NCI-H226 (cell line): Measurements from ENCODE around the gene CPXM1.
A peak's percentile ranks its signal among the peaks of the same experiment; 100 is the strongest.
"Not testable (repeated sequence)": the region's sequence is repeated elsewhere in the genome, so short reads cannot be mapped to it uniquely, and the experiment has no call there.

ENCODE experiments used
- DNase-seq: peaks from one replicate; pipeline ENCODE4 v3.0.0-alpha.2; 2015

CPXM1 gene

DNA sequence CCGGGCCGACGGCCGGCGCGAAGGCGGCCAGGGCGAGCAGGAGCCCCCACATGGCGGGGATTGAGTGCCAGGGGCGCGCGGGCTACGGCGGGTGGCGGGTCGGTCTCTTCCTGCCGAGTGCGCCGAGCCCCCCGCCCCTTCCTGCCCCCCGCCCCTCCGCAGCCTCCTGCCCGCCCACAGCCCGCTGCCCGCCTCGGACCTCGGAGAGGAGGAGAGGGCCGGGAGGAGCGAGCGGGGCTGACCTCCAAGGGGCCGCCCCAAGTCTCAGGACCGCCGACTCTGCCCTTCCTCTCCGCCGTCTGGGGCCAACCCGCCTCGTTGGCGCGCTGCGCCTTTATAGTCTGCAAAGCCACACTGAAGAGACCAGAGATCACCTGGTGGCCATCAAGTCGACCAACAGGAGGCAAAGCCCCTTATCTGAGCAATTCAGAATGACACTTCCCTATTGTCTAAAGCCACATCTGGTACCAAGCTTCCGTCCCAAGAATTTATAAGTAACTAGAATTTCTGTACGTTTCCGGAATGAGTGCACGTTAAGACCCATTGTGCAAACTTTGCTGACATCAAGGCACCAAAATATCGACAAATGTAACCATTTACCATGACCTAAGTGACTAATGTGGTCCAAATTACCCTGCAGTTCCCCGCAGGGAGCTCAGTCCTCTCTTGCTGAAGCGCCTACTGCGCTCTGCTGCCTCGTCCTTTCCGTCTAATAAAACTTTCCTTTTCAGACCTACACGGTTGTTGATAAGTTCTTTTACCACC, at the start of gene CPXM1:
CPXM1 (minus strand) TSS at position 107 of the 765 bp plus-strand sequence; CDS start at position 52, 55 bp downstream.
- no peak for DNase-seq

DNA sequence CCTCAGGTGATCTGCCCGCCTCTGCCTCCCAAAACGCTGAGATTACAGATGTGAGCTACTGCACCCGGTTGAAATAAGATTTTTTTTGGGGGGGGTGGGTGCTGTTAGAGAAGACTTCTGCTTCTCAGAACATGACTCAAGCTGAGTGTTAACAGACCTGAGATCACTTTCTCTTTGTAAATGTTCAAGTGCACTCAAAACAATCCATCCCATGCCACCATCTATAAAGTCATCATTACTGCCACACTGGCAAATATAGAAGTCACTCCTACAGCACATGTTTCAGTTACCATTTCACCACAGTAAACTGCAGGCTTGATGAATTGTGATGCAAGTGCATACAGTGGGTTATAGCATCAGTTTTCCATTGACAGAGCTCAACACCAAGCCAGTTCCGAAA, 49.1 kb upstream of the CPXM1 start:
- DNase-seq: no peak

DNA sequence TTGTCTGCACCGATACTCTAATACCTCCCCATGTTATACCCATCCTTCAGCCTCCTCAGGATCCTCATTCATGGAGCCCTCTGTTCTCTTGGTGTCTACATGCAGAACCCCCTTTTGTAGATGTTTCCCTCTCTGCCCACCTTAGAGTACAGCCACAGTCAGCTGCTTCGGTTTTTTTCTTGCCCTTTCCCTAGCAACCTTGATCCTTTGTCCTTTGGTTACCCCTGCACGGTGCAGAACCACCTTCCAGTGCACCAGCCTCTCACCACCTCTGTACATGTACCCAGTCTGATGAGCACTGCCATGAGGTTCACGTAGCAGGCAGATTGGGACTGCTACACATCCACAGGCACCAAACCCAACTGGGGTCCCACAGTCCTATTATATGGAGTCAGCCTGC, 47.4 kb upstream of the CPXM1 start:
- DNase-seq: no peak

DNA sequence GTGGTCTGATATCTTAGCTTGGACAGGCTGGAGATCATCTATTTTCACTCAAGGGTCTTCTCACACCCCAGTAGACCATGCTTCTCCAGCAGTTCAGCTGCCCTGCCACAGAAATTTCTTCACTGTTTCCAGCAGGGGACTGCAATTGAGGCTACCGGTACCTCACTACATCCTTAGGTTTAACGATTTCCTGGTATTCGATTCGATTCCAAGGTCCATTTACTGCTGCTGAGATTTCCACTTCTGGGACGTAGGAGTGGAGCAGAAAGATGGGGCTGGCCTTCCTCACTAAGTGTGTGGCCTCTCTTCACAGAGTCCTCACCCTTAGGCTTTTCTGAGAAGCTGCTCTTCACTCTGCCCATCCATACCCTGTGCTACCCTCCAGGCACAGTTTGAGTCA, 46.3 kb upstream of the CPXM1 start:
- no peak for DNase-seq

DNA sequence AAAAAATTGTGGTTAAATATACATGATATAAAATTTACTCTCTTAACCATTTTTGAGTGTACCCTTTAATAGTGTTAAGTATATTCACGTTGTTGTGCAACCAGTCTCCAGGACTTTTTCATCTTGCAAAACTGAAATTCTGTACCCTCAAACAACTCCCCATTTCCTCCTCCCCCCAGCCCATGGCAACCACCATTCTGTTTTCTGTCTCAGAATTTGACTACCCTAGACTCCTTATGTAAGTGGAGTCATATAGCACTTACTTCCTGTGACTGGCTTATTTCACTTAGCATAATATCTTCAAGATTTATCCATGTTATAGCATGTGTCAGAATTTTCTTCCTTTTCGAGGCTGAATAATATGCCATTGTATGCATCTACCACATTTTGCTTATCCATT, 45.2 kb upstream of the CPXM1 start:
- DNase-seq: no peak

DNA sequence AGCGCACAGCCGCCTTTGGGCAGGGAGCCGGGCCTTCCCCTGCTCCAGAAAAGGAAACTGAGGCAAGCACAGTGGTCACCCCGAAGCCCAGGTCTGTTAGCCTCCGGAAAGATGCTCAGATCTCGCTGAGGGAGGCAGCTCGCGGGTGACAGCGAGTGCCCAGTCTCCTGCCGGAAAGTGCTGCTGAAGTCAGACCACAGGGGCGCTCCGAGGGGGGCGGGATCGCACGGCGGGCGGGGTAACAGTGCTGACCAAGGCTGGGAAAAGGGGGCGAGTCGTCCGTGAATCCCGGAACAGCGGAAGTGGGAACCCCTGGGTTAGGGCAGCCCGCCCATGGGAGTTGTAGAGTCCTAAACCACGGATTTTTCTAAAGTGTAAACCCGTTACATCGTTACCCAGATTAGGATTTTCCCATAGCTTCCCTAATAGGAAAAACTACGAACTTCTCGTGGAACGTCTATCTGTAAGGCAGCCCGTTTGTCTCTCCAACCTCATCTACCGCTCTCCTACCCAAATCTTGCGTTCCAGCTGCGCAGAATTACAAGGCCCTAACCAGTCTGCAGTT, 40.6 kb upstream of the CPXM1 start:
- DNase-seq: peak; percentile 16

DNA sequence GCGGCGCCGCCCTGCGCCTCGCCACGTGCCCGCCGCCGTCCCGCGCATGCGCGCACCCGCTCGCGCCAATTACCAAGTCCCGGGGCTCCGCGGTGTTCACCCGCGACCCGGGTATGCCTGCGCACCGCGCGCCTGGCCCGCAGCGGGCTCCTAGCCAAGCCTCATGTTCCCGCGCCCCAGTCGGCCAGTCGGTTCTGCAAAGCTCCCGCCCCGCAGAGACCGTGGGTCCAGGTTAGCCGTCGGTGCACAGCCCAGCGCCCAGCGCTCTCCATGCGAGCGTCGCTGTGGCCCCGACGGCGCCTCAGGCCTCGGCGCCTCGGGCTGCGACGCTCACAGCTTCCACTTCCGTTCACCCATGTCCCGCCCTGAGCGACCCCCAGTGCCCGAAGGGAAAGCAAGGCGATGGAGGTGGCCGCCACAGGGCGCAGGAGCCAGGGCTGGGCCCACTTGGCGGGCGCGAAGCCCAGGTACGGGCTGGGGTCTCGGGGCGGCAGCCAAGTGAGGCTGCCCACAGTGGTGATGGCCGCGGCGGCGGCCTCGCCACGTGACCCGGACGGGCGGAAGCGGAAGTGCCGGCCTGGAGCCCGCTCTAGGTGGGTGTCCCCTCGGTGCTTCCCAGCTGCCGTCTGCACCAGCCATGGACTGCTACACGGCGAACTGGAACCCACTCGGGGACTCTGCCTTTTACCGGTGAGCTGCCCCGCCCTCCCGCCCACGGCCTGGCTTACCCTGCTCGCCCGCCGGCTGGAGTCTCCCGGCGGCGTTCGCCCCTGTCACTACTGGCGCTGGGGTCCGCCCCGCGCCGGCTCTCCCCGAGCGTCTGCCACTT, 39.9 kb upstream of the CPXM1 start, which contains the start of the genes PCED1A and VPS16:
PCED1A (minus strand) TSS at position 518 of the 829 bp plus-strand sequence. CDS start 743 bp downstream, outside the sequence.
VPS16 (plus strand) TSS at position 608 of the 829 bp plus-strand sequence; CDS start at position 638, 30 bp downstream.
- peak; percentile 54 for DNase-seq

DNA sequence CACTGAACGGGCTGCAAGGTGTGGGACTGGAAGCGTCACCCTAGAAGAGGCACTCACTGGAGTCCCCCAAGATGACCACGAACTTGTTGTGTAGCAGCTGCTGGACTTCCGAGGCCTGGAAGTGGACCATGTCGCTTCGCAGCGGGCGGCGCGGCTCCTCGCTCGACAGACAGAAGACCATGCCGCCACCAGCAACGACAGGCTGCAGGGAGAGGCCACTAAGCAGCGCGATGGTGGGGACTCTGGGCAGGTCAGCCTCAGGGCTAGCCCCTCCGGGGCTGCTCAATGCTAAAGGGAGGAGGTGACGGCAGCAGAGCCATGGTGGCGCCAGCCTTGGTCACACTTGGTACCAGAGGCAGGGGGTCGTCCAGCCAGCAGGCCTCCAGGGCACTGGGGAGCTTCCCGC, 39.3 kb upstream of the CPXM1 start:
- no peak for DNase-seq

DNA sequence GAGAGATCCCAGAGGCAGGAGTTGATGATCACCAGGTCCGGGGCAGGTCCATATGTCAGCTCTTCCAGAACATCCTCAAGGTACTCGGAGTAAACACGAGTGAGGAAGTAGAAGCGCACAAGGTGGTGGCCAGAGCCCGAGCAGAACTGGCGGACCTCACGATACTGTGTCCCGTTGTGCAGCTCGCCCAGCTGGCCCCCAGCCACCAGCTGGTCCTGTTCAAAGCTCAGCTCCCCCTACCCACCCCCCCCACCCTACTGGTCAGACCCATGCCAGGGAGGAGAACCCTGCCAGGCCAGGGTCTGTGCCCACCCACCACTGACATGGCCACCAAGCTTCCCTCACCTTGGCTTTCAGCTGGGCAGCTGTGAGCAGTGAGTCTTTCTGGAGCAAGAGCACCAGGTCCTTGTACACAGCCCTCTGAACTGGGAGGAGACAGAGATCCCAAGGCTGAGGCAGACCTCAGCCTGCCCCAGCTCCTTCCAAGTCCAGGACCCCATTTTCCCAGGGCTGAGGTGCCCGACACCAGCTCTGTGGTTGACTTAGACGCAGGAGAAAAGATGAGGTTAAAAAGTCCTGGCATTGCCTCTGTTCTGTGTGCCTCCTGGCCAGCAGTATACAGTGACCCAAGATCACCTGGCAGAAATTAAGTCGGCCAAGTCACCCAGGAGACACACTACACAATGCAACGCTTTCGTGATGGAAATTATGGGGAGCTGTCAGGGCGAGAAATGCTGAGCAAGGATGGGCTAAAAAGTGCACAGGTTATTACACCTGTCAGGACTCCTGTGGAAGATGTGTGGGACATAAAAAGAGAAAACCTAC, 38.6 kb upstream of the CPXM1 start:
- DNase-seq: no peak

DNA sequence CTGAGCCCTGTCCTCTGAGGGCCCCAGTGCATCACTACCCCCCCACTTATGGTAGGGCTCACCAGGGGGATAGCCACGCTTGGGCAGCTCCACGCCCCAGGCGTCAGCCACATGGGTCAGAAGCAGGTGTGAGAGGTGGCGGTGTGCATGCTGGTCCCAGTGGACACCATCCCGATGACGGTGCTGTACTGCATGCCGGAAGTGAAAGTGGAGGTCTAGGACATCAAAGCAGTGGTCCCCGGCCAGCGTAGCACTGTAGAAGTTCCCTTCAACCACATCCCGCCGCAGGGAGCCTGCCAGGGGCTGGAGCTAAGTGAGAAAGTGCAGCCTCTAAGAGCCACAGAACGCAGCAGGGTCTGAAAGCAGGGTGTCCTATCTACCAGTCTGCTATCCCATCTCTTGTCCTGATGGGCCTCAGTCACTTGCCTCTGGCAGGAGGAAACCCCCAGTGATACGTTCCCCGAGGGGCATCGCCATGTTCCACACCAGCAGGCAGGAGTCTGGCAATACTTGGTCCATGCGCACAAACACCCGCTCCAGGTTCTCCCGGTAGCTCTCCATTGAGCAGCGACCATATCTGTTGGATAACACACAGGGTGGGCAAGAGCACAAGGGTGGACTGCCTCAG, 37.9 kb upstream of the CPXM1 start:
- DNase-seq: no peak

DNA sequence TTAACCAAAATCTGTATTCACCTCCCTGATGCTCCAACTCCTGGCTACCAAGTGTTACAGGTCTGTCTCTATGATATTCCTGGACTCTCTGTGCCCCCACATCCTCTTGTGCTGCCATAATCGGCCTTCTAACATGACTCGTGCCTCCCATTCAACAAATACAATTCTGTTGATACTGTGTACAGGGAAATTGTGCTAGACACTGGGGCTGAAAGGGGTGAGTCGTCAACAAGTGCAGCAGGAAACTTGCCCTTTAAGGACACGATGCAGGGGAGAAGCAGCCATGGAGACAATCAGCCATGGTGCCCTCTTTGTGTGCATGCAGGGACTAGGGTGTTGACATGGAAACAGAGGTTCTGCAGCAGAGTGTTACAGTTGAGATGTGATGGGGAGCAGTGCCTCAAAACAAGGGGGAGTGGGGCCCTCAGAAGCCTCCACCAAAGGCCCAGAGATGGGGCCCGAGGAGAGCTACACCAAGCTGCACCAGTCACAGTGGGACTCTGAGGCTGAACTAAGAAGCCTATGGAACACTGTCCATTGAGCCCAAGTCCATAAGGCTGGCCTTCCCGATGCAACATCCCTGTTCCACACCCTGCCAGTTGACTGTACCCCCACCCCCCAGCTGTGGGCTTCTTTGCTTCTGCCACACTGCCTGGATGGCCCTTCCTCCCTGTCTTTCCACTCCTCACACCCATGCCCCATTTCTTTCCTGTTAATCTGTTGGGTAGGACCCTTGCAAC, 37.0 kb upstream of the CPXM1 start:
- DNase-seq: no peak

DNA sequence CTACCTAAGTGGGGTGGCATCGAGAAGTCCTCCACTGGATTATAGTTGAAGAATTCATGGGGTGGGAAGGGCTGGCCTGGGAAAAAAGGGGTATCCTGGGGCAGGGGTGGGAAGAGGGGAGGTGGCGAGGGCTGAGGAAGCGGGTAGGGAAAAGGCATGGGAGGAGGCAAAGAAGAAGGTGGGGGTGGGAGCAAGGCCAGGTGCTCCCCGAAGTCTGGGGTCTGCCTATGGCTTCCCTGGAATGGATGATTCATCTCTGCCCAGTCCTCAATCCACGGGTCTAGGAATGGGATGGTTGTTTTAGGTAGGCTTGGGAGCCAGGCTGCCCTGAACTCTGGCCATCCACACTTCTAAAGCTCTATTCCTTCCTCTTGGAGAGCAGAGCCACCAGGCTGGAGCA, 35.6 kb upstream of the CPXM1 start:
- no peak for DNase-seq

DNA sequence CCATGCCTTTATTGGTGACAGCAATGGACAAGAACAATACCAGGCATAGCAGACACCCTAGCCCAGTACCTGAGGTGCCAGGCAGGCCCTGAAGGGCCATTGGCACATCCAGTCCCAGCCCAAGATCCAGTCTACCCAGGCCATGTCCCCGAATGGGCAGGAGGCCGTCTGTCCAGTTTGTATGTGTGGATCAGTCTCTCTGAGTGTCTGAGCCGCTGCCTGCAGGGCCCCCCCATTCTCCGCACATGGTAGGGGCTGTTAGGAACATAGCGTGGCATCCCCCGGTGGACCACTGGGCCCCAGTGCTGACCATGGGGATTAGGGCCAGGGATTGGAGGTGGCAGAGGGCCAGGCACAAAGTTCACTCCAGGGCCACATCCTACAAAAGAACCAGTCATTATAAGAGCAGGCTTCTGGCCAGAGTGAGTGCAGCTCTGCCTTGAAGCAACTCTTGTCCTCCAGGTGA, 34.9 kb upstream of the CPXM1 start:
- no peak for DNase-seq

DNA sequence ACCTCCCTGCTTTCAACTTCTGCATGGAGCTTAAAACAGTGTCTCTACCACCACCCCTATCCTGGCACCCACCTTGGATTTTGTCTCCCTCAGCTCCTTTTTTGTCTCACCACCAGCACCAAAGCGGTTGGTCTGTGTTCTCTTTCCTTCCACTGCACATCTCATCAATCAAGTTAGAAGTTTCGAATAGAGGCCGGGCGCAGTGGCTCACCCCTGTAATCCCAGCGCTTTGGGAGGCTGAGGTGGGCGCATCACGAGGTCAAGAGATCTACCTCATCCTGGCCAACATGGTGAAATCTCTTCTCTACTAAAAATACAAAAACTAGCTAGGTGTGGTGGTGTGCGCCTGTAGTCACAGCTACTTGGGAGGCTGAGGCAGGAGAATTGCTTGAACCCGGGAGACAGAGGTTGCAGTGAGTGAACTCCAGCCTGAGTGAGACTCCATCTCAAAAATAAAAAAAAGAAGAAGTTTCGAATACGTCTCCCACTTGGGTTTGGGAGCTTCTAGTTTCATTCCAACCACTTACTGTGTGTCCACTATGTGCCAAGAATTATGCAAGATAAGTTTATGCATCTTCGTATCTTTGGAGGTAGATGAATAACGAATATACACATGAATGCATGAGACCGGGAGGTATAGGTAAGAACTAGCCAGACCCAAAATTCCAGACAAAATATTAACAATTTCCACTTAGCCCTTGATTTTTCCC, 34.1 kb upstream of the CPXM1 start:
- no peak for DNase-seq

DNA sequence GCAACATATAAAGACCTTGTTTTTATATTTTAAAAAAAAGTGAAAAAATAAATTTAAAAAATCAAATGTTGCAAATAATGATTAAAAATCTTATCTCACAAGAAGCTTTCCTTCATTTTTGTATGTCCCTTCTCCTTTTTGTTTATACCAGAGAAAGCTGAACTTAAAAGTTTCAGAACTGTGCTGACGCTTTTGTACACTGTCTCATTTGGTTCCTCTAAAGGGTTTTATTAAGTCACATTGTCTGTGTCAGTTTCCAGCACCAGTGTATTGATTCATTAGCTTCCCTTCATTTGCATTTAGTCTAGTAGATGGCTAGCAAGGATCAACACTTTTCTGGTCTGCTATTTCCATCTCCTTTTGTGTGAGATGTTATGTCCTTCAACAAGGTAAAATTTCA, 33.3 kb upstream of the CPXM1 start:
- DNase-seq: no peak

DNA sequence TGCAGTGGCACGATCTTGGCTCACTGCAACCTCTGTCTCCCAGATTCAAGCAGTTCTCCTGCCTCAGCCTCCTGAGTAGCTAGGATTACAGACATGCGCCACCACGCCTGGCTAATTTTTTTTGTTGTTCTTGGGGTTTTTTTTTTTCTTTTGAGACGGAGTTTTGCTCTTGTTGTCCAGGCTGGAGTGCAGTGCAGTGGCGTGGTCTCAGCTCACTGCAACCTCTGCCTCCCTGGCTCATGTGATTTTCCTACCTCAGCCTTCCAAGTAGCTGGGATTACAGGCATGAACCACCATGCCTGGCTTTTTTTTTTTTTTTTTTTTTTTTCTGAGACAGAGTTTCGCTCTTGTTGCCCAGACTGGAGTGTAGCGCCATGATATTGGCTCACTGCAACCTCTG, 30.8 kb upstream of the CPXM1 start:
- DNase-seq: not testable (repeated sequence)

DNA sequence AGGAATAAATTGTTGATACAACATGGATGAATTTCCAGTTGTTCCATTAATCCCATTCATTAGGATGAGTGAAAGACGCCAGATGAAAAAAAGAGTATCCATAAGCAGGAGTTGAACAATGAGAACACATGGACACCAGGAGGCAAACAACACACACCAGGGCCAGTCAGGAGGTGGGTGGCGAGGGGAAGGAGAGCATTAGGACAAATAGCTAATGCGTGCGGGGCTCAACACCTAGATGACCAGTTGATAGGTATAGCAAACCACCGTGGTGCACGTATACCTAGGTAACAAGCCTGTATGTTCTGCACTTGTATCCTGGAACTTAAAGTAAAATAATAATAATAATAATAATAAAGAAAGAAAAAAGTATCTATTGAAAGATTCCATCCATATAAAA, 28.9 kb upstream of the CPXM1 start:
- no peak for DNase-seq

DNA sequence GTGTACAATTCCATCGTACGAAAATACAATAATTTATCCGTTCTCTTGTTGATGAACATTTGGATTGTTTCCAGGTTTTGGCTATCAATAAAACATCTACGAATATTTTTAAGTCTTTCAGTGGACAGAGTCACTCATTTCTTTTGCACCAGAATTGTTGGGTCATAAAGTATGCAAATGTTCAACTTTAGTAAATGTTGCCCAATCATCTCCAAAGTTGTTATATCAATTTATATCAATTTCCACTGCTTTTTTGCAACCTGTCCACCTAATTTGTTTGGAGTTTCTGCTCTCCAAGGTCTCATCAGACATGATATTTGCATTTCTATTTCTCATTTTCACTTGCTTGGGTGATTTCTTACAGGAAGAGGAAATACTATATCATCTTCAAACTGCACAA, 26.2 kb upstream of the CPXM1 start:
- no peak for DNase-seq

DNA sequence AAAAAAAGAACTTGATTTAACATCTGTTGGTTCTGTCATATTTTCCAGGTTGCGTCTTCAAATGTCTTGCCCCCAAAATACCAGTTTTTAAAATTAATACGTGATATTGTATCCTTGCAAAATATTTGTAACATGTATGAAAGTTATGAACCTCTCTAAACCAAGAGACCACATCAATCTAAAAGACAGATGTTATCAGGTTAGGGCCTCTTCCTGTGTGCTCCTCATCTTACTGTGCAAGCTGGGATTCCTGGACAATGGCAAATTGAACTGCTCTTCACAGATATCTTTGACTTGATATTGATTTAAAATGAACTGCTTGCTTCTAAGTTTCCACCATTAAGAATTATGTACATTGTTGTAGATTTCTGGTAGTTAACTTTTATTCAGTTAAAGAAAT, 25.3 kb upstream of the CPXM1 start:
- no peak for DNase-seq

DNA sequence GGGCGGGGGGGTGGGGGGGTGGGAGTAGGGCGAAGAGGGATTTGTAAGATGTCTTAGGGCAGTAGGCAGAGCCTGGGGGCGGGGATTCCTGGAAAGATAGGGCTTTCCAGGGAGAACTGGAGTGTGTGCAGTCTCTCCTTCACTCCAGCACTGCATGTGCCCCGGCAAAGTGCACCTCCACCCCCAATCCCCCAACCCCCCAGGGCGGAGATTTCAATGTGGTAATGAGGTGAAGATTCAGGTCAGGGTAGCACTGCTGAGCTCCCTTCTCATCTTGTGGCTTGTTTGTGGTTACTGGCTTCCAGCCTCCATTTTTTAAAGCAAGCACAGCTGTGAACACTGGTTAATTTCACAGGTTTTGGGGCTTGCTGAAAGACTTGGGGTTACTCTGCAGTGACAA, 21.6 kb upstream of the CPXM1 start:
- DNase-seq: peak; percentile 40
